GM18505 (cell line): ENCODE measurements around the gene FHAD1.

Experiments
- ATAC-seq: cut with Tn5 transposase; IDR thresholded peaks from one replicate; pipeline ENCODE4 v1.9.1; 2021; ENCODE audit not compliant: unreplicated experiment
- POLR2A ChIP-seq: IDR thresholded peaks from 4 replicates; pipeline ENCODE4 v1.6.1; 2011; ENCODE audit warnings: borderline replicate concordance; ENCODE audit not compliant: insufficient read depth, insufficient read length; ENCODE audit errors: extremely low read depth

FHAD1 gene

GRCh38 chr1:15393475-15394257 is 146.6 kb downstream of the FHAD1 start:
- TF ChIP-seq POLR2A = no peak
- ATAC-seq = no peak

DNA sequence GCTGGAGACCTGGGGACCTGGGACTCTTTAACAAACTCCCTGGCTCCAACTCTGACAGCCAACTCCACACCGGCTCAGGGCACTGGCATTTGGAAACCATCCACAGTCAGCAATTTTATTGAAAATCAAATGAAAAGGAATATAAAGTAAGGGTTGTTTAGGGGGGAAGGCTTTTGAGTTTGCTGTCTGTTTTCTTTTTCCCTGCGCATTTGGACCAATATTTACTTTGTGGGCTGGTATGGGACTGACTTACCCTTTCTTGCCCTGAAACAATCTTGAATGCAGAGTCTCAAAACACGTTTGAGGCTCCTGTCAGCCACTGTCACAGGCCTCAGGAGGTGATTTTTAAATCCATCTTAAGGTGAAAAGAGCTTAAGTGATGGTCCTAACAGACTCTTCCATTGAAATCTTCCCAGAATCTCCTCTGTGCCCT is 147.3 kb downstream of the FHAD1 start:
- no peak for TF ChIP-seq POLR2A
- no peak for ATAC-seq

DNA sequence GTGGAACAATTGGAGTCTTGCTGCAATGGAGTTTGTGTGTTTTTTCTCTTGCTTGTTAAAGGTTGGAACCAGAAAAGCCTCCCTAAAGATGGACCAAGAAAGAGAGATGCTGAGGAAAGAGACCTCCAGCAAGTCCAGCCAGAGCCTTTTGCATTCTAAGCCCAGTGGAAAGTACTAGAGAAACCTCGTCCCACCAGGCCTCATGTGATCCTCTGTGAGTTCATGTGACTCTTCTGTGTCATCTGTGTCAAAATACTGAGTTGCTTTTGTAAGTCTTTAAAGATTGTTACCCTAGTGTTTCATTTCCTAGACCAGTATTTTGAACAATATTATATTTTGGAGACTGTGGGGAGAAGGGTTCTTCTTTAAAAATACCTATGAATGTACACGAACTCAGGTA is 150.2 kb downstream of the FHAD1 start:
- TF ChIP-seq POLR2A = no peak

GRCh38 chr1:15399710-15400109 is 152.7 kb downstream of the FHAD1 start:
- ATAC-seq = no peak
- TF ChIP-seq POLR2A = no peak

More for the DNA sequence above, 150.2 kb downstream of the FHAD1 start:
- no peak for ATAC-seq

- TF ChIP-seq POLR2A = no peak
Observed at GRCh38 chr1:15400627-15401026, 153.6 kb downstream of the FHAD1 start.

GRCh38 chr1:15401391-15402055 is 154.5 kb downstream of the FHAD1 start:
- TF ChIP-seq POLR2A = no peak
- ATAC-seq = no peak

More at GRCh38 chr1:15400627-15401026, 153.6 kb downstream of the FHAD1 start:
- ATAC-seq = no peak

GRCh38 chr1:15402809-15403450 is 155.9 kb downstream of the FHAD1 start:
- no peak for TF ChIP-seq POLR2A
- no peak for ATAC-seq

DNA sequence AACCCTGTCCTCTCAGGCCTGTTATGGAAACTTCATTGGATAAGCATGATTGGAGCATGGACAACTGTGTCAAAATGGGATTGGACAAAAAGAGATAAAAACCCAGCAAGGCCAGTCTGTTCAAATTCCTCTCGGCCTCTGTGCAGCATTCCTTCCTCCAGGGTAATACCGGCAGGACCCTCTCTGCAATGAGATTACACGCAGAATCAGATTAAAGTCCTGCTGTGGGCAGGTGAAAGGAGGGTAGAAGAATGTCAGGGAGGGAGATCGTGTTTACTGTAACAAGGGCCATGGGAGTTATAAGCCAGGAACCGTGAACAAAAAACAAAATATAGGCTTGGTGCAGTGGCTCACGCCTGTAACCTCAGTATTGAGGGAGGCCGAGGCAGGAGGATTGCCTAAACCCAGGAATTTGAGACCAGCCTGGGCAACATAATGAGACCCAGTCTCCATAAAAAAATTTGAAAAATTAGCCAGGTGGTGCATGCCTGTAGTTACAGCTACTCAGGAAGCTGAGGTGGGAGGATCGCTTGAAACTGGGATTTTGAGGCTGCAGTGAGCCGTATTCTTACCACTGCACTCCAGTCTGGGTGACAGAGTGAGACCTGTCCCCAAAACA is 157.0 kb downstream of the FHAD1 start:
- ATAC-seq = no peak
- TF ChIP-seq POLR2A = no peak

DNA sequence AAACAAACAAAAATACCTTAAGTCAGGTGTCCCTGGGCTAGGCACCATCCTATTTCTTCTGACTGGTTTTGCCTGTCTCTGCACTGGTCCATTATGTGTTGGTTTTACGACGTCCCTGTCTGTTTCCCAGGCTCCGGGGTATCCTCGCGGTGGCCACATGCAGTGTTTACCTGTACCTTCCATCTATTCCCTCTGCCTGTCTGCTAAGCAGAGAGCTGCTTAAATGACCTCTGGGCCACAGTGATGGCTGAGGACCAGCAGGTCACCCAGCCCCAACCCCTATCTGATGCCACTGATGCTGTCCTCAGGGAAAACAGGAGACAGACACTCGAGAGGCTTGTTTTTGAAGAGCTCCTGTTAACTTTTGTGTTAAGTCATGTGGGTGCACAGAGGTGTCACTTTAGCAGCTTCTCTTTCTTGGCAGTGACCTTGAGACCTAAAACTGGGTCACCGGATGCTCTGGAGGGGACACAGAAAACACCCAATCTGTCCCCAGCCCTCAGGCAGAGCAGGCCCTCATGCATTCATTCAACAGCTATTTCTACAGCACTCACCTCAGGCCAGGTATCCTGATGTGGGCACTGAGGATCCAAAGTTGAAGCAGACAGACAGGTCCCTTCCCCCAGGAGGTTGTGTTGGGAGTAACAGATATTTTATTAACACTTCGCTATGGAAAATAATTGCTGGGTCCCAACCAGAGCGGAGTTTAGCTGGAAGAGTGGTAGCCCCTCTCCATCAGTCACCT is 158.3 kb downstream of the FHAD1 start:
- ATAC-seq = no peak
- TF ChIP-seq POLR2A = no peak

DNA sequence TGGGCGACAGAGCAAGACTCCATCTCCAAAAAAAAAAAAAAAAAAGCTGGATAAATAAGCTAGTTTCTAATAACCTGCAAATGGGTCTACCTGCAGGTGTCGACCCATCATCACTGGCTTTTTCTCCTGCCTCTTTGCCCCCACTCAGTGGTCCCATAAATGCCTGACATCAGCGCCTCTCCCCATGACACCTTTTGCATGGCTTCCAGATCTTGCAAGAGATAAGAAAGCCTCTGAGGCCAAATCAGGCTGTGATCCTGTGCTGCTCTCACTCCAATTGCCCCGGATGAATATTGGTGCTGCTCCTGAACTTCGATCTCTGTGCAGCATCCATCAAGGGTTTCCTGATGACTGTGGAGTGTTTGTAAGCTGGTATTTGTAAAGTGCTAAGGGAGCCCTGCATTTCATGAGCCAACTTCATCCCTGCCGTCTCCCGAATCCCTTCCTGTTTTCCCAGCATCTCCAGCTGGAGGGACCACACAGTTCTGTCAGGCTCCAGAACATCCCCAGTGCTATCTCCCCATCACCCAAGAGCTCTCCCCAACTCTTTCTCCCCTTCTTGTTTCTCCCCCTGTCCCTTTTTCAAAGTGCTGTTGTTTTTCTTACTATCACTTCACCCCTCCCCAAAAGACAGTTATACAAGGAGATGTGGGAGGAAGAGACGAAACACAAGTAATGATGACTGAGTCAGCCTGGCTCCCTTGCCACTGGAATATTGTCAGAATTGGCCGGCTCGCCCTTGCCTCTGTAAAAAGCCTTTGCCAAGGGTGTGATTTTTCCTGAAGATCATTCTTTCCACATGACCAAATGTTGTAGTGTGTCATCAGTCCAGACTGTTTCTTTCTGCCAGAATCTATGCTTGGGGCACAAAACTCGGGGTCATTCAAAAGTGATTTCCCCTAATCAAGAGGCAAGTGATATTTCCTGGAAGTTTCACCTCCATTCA is 159.9 kb downstream of the FHAD1 start:
- no peak for ATAC-seq
- no peak for TF ChIP-seq POLR2A

- TF ChIP-seq POLR2A = no peak
Observed at GRCh38 chr1:15407580-15407979, 160.6 kb downstream of the FHAD1 start.

GRCh38 chr1:15408890-15409387 is 161.9 kb downstream of the FHAD1 start:
- no peak for TF ChIP-seq POLR2A
- no peak for ATAC-seq

More at GRCh38 chr1:15407580-15407979, 160.6 kb downstream of the FHAD1 start:
- ATAC-seq = no peak
